Keratinocyte (primary cell): Measurements from ENCODE around the gene UBR3. TPM values are rescaled to one million over a fixed set of nuclear protein-coding genes. Genes with fewer than 3 reads are reported as not detected.
A peak's percentile ranks its signal among the peaks of the same experiment; 100 is the strongest.

Source experiments
- DNase-seq: peaks from one replicate; pipeline ENCODE4 v3.0.0-alpha.2; 2011; ENCODE audit warnings: low read depth, missing footprints, low spot score
- FAIRE-seq: peaks from 2 replicates; lab custom pipeline; 2011; peaks lifted over from hg19 to GRCh38; lab: Jason Lieb, UNC
- H2AFZ ChIP-seq: 2 replicates; pipeline ENCODE4 v1.6.0; 2012; ENCODE audit warnings: low read length, control low read depth, inconsistent platforms; ENCODE audit not compliant: control insufficient read depth
- H3K27ac ChIP-seq: 2 replicates; pipeline ENCODE4 v1.5.1; 2011; ENCODE audit warnings: low read length; ENCODE audit not compliant: control insufficient read depth, insufficient read depth
- H3K27me3 ChIP-seq: 3 replicates; pipeline ENCODE4 v1.6.0; 2011; ENCODE audit warnings: low read length; ENCODE audit not compliant: control insufficient read depth, insufficient read depth; ENCODE audit errors: extremely low read depth
- H3K36me3 ChIP-seq, 2 experiments: 2 replicates in 1 of 2; 3 replicates in 1 of 2; pipeline ENCODE4 v1.5.1; 2011; ENCODE audit warnings: low read length in 2 of 2, mild to moderate bottlenecking in 1 of 2; ENCODE audit not compliant: control insufficient read depth in 2 of 2, insufficient read depth in 2 of 2; ENCODE audit errors: extremely low read depth in 1 of 2
- H3K4me1 ChIP-seq: 3 replicates; pipeline ENCODE4 v1.5.1; 2011; ENCODE audit warnings: low read length; ENCODE audit not compliant: control insufficient read depth, insufficient read depth; ENCODE audit errors: extremely low read depth
- H3K4me2 ChIP-seq: 3 replicates; pipeline ENCODE4 v1.6.0; 2011; ENCODE audit warnings: low read depth, low read length; ENCODE audit not compliant: control insufficient read depth, insufficient read depth; ENCODE audit errors: extremely low read depth
- H3K4me3 ChIP-seq, 3 experiments: fragments of 200-600 bp in 1 of 3; sonication (generic) in 1 of 3; 2 replicates in 2 of 3; 3 replicates in 1 of 3; pipeline ENCODE4 v1.5.1; 2011 to 2016; ENCODE audit warnings: low read length in 3 of 3, mild to moderate bottlenecking in 3 of 3, control low read depth in 2 of 3, inconsistent platforms in 1 of 3, low read depth in 1 of 3, mixed read lengths in 1 of 3, mixed run types in 1 of 3, moderate library complexity in 1 of 3; ENCODE audit not compliant: control insufficient read depth in 2 of 3, insufficient read depth in 2 of 3; ENCODE audit errors: extremely low read depth in 1 of 3
- H3K79me2 ChIP-seq: 2 replicates; pipeline ENCODE4 v1.6.0; 2012; ENCODE audit warnings: low read length; ENCODE audit not compliant: control insufficient read depth, insufficient read depth
- H3K9ac ChIP-seq: 3 replicates; pipeline ENCODE4 v1.6.0; 2011; ENCODE audit warnings: low read length; ENCODE audit not compliant: control insufficient read depth, insufficient read depth; ENCODE audit errors: extremely low read depth
- H3K9me1 ChIP-seq: 3 replicates; pipeline ENCODE4 v1.6.0; 2011; ENCODE audit warnings: low read length; ENCODE audit not compliant: control insufficient read depth, insufficient read depth; ENCODE audit errors: extremely low read depth
- H3K9me3 ChIP-seq: 2 replicates; pipeline ENCODE4 v1.5.1; 2012; ENCODE audit warnings: low read depth, low read length; ENCODE audit not compliant: control insufficient read depth
- H4K20me1 ChIP-seq: 3 replicates; pipeline ENCODE4 v1.6.0; 2011; ENCODE audit warnings: low read length; ENCODE audit not compliant: control insufficient read depth, insufficient read depth; ENCODE audit errors: extremely low read depth
- CTCF ChIP-seq, 3 experiments: IDR thresholded peaks in 1 of 3; conservative IDR thresholded peaks in 1 of 3; optimal IDR thresholded peaks in 1 of 3; 2 replicates in 2 of 3; 3 replicates in 1 of 3; pipeline versions ENCODE3 to v1.5.1; 2011; ENCODE audit warnings: low read length in 3 of 3, mild to moderate bottlenecking in 3 of 3, moderate library complexity in 2 of 3, control low read depth in 1 of 3, inconsistent platforms in 1 of 3; ENCODE audit not compliant: insufficient read depth in 2 of 3; ENCODE audit errors: extremely low read depth in 1 of 3
- EZH2 ChIP-seq: IDR thresholded peaks from one replicate; pipeline ENCODE4 v1.6.1; 2012; ENCODE audit warnings: inconsistent platforms, mild to moderate bottlenecking, low read length, moderate library complexity
- dilution Hi-C: fragments of 300-500 bp; cut with MboI; formaldehyde crosslinking; loops from one replicate; pipeline ENCODE4 v1.7.0; 2020; ENCODE audit warnings: low sequenced_read_pairs; ENCODE audit not compliant: extremely low pct_ligation_motif_present
- polyA plus RNA-seq, 5 experiments: library from polyadenylated mRNA; depleted of rRNA in 3 of 5; stranded (reverse) in 3 of 5; stranded (forward) in 1 of 5; unstranded in 1 of 5; fragments of >200 nt; gene quantifications; 1 replicate in 1 of 5; 2 replicates in 3 of 5; 3 replicates in 1 of 5; pipeline versions ENCODE4 v1.2.1 to v1.2.3, GENCODE V29; 2011 to 2012; ENCODE audit warnings: missing spikeins in 2 of 5, low read depth in 1 of 5, low replicate concordance in 1 of 5

The UBR3 gene
- polyA plus RNA-seq, 1 donor (not counting 4 experiments of a cell fraction or from before 2014, with no cell fraction given), result 14.7 TPM

GRCh38 chr2:169828141-169828811, 1.0 kb downstream of the UBR3 start:
- Histone ChIP-seq H3K4me2 (peak overlapping the region; percentile 87), H3K9ac (peak overlapping the region; percentile 82), H3K4me3 (peak overlapping the region; percentile 83 to 98 (median 87)), H3K79me2 (peaks cover 65% of the 10 kb centered on the region), H3K4me1 (peaks cover 13% of the 10 kb centered on the region), H2AFZ (peak overlapping the region; percentile 19), H3K36me3 (no peaks in the 10 kb centered on the region), H4K20me1 (peaks cover 10% of the 10 kb centered on the region), H3K27me3 (no peaks in the 10 kb centered on the region), H3K27ac (peak overlapping the region; percentile 26), H3K9me3 (no peaks in the 10 kb centered on the region), H3K9me1 (no peaks in the 10 kb centered on the region)
- dilution Hi-C loops, result no loop called here
- FAIRE-seq (peak; percentile 39), DNase-seq (no peak)
- TF ChIP-seq CTCF (optimal IDR thresholded peaks at IDR 0.05 in 1 of 3, IDR thresholded peaks at IDR 0.05 in 1 of 3, conservative IDR thresholded peaks at IDR 0.05 in 1 of 3; ENCODE audit: extremely low read depth in 1 of 3, insufficient read depth in 2 of 3, low read length in 3 of 3), result no peak
- no peak for TF ChIP-seq EZH2

- FAIRE-seq, result no peak
- Histone ChIP-seq H3K4me1 (peaks cover 3% of the 10 kb centered on the region), H3K79me2 (peaks cover 67% of the 10 kb centered on the region), H3K27me3 (no peaks in the 10 kb centered on the region), H3K9me1 (no peaks in the 10 kb centered on the region), H3K4me2 (no peak overlapping the region), H2AFZ (no peak overlapping the region), H3K9ac (no peak overlapping the region), H3K4me3 (no peak overlapping the region), H3K36me3 (no peaks in the 10 kb centered on the region), H3K27ac (no peak overlapping the region), H3K9me3 (no peaks in the 10 kb centered on the region), H4K20me1 (no peaks in the 10 kb centered on the region)
- no peak for DNase-seq
- dilution Hi-C loops, result no loop called here
- TF ChIP-seq CTCF (optimal IDR thresholded peaks at IDR 0.05 in 1 of 3, IDR thresholded peaks at IDR 0.05 in 1 of 3, conservative IDR thresholded peaks at IDR 0.05 in 1 of 3; ENCODE audit: extremely low read depth in 1 of 3, insufficient read depth in 2 of 3, low read length in 3 of 3) (no peak), EZH2 (no peak)
These were observed 7.1 kb downstream of the UBR3 start for GRCh38 chr2:169834401-169834800.
